ENCODE data around the gene SPPL3.

SPPL3 gene

DNA sequence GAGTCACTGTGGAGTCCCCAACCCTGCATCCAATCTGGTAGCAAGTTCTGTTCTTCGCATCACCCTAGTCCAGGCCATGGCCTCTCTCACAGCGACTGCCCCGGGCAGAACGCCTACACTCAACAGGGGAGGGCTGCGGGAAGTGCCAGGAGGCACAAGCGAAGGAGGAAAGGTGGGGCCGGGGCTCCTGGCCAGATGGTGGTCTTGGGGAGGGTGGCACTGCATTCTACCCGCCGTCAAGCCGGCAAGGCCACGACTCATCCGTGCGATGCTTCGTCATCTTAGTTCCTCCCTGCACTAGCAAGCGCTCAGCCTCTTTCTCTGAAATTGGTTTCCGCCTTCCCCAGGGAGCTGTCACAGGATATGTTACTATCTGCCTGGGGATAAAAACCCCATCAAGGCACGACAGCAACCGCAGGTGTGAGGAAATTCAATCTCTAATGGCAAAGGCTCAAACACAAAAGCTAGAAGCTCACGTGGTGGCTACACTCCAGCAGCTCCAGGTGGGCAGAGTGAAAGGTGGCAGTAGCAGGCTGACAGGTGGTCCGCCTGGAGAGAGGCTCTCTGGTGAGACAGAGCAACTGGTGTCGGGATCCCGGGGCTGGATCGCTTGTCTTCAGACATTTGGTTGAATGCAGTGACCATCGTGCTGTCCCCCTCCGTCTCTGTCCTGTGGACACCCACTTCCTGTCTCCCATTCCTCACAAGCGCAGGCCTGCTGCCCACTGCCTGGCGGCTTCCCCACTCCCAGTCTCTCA is 144.4 kb downstream of the SPPL3 start:
- H3K27me3 ChIP-seq (ENCODE audit: control insufficient read depth, insufficient read depth, low read length) = no peaks in the 10 kb centered on the region

DNA sequence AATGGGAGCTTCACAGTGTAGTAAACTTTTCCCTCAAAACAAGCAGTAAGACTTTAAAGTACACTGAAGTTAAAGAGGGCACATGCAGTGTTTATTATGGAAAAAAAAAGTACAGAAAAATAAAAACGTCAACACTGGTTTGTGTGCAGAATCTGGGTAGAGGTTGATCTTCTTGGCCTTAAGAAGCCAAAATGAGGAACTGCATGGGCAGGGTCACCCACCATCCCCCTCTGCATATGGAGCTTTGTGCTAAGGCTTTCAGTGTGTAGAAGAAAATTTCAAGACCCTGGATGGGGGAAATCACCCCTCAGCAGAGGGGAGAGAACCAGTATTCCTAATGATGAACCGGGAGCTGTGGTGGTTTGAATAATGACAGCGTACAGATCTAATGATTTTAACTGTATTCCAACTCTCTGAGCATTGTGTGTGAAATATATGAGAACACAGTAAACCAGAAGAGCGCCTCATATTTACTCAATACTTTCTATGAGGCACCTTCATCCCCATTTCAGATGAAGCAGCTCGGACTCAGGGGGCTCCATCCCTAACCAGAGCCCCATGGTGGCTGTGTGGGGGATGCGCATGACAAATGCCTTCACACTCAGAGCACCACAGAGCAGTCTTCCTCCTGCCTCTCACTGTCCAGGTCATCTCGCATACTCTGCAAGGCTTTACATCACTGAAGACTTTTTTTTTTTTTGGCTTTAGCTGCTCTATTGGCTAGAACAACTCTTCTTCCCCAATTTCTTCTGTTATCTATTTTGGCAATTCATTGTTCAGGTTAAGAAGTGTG is 145.2 kb downstream of the SPPL3 start:
- Histone ChIP-seq H3K36me3 (ENCODE audit: control insufficient read depth, insufficient read depth, low read length) (peaks cover 18% of the 10 kb centered on the region), H3K27me3 (ENCODE audit: control insufficient read depth, insufficient read depth, low read length) (no peaks in the 10 kb centered on the region), H3K27ac (ENCODE audit: low read depth, low read length) (no peak overlapping the region), H3K4me3 (ENCODE audit: low read depth, low read length) (no peak overlapping the region), H3K9me3 (ENCODE audit: control insufficient read depth, insufficient read depth, low read depth, low read length) (no peaks in the 10 kb centered on the region), H3K4me1 (ENCODE audit: control insufficient read depth, insufficient read depth, low read length) (peaks cover 9% of the 10 kb centered on the region; the same call in 1 of the 2 replicates), H3K9ac (ENCODE audit: low read length) (no peak overlapping the region)

More for the DNA sequence above, 144.4 kb downstream of the SPPL3 start:
- Histone ChIP-seq H3K27ac (ENCODE audit: low read depth, low read length) (no peak overlapping the region), H3K4me1 (ENCODE audit: control insufficient read depth, insufficient read depth, low read length) (peaks cover 9% of the 10 kb centered on the region; the same call in 1 of the 2 replicates), H3K9ac (ENCODE audit: low read length) (no peak overlapping the region), H3K36me3 (ENCODE audit: control insufficient read depth, insufficient read depth, low read length) (peaks cover 25% of the 10 kb centered on the region), H3K4me3 (ENCODE audit: low read depth, low read length) (no peak overlapping the region), H3K9me3 (ENCODE audit: control insufficient read depth, insufficient read depth, low read depth, low read length) (no peaks in the 10 kb centered on the region)

DNA sequence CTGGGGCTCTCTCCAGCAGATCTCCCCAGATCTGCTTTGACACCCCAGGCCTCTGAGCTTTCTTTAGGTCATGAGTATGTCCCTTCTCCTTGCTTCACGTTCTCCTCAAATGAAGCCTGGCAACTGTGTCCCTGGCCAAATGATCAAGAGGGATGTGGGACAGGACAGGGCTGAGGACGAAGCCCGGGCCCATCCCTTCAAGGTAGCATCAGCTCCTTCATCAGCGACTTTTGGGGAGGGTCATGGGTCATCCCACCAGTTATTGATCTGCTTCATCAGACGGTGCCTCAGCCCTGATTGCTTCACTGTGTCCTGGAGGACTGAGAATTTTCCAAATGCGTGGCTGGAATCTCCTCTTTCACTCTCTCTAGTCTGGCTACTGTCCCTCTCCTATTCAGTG is 146.2 kb downstream of the SPPL3 start:
- Histone ChIP-seq H3K27ac (ENCODE audit: low read depth, low read length) (no peak overlapping the region), H3K36me3 (ENCODE audit: control insufficient read depth, insufficient read depth, low read length) (peaks cover 9% of the 10 kb centered on the region; the same call in 1 of the 2 replicates), H3K9me3 (ENCODE audit: control insufficient read depth, insufficient read depth, low read depth, low read length) (no peaks in the 10 kb centered on the region), H3K9ac (ENCODE audit: low read length) (no peak overlapping the region), H3K27me3 (ENCODE audit: control insufficient read depth, insufficient read depth, low read length) (no peaks in the 10 kb centered on the region), H3K4me1 (ENCODE audit: control insufficient read depth, insufficient read depth, low read length) (peaks cover 9% of the 10 kb centered on the region; the same call in 1 of the 2 replicates), H3K4me3 (ENCODE audit: low read depth, low read length) (no peak overlapping the region)

DNA sequence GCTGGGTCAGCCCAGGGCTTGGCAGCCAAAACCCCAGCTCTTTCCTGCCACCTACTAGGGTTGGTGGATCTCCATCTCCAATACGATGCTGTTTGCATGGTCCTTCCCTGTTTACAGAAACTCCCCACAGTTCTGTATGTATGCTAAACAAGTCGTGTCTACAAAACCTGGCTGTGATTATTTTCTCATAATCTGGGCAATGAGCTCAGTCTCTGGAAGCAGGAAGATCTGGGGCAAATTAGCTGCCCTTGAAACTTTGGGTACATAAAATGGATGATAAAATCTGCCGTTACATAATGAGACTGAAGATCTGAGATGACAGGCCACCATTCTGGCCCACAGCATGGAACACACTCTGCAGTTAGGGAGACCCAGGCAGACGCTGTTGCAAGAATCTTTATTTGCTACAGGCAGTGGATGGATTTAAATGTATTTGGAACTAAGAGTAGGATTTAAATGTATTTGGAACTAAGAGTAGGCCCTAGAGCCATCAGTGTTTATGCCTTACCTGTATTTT is 146.9 kb downstream of the SPPL3 start:
- Histone ChIP-seq H3K9ac (ENCODE audit: low read length) (no peak overlapping the region), H3K9me3 (ENCODE audit: control insufficient read depth, insufficient read depth, low read depth, low read length) (no peaks in the 10 kb centered on the region), H3K36me3 (ENCODE audit: control insufficient read depth, insufficient read depth, low read length) (peaks cover 6% of the 10 kb centered on the region; the same call in 1 of the 2 replicates), H3K27me3 (ENCODE audit: control insufficient read depth, insufficient read depth, low read length) (no peaks in the 10 kb centered on the region), H3K4me1 (ENCODE audit: control insufficient read depth, insufficient read depth, low read length) (peaks cover 9% of the 10 kb centered on the region; the same call in 1 of the 2 replicates), H3K4me3 (ENCODE audit: low read depth, low read length) (no peak overlapping the region), H3K27ac (ENCODE audit: low read depth, low read length) (no peak overlapping the region)

DNA sequence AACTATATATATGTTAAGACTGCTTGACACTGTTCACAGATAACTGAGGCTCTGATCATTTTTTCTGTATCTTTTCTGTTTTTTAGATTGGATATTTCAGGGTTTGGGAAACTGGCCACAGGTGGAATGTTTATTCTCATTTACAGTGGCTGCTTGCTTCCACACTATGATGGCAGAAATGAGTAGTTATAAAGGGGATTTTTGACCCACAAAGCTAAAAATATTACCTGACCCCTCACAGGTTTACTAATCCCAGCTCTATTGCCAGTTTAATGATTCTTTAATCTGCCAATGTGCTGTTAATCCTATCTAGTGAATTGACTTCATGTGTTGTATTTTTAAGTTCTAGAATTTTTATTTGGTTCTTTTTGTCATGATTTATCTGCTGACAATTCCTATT is 148.9 kb downstream of the SPPL3 start:
- Histone ChIP-seq H3K36me3 (ENCODE audit: control insufficient read depth, insufficient read depth, low read length) (no peaks in the 10 kb centered on the region), H3K9ac (ENCODE audit: low read length) (no peak overlapping the region), H3K27ac (ENCODE audit: low read depth, low read length) (no peak overlapping the region), H3K9me3 (ENCODE audit: control insufficient read depth, insufficient read depth, low read depth, low read length) (no peaks in the 10 kb centered on the region), H3K4me3 (ENCODE audit: low read depth, low read length) (no peak overlapping the region), H3K4me1 (ENCODE audit: control insufficient read depth, insufficient read depth, low read length) (peaks cover 9% of the 10 kb centered on the region; the same call in 1 of the 2 replicates), H3K27me3 (ENCODE audit: control insufficient read depth, insufficient read depth, low read length) (no peaks in the 10 kb centered on the region)

DNA sequence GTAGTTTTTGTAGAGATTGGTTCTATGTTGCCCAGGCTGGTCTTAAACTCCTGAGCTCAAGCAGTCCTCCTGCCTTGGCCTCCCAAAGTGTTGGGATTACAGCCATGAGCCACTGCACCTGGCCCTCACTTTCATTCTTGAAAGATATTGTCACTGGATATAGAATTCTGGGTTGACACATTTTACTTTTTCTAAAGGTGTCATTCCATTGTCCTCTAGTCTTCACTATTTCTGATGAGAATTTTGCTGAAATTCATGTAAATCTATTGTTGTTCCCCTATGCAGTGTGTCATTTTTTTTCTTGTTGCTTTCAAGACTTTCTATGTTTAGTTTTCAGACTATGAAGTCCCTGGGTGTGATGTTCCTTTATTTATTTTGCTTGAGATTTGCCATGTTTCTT is 149.4 kb downstream of the SPPL3 start:
- H3K9me3 ChIP-seq (ENCODE audit: control insufficient read depth, insufficient read depth, low read depth, low read length) = no peaks in the 10 kb centered on the region
- no peaks in the 10 kb centered on the region for H3K27me3 ChIP-seq (ENCODE audit: control insufficient read depth, insufficient read depth, low read length)
- H3K4me1 ChIP-seq (ENCODE audit: control insufficient read depth, insufficient read depth, low read length) = peaks cover 8% of the 10 kb centered on the region; the same call in 1 of the 2 replicates
- H3K36me3 ChIP-seq (ENCODE audit: control insufficient read depth, insufficient read depth, low read length) = no peaks in the 10 kb centered on the region
- no peak overlapping the region for H3K4me3 ChIP-seq (ENCODE audit: low read depth, low read length)
- H3K27ac ChIP-seq (ENCODE audit: low read depth, low read length) = no peak overlapping the region
- H3K9ac ChIP-seq (ENCODE audit: low read length) = no peak overlapping the region

DNA sequence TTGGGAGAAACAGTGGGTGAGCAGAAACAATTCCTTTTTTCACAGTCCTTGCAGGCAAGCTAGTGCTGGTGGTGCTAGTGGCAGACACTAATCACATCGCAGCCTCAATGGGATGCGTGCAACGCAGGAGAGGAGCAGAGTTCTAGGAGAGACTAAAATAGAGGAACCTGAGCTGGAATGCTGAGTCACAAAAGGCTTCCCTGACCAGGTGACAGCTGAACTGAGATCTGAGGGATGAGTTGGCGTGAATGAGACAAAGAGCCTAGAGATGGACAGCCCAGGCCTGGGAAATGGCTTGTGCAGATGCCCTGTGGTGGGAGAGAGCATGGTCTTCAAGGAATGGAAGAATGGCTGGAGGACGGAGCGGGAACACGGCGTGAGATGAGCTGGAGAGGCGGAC is 152.8 kb downstream of the SPPL3 start:
- H3K9ac ChIP-seq (ENCODE audit: low read length) = no peak overlapping the region
- H3K9me3 ChIP-seq (ENCODE audit: control insufficient read depth, insufficient read depth, low read depth, low read length) = no peaks in the 10 kb centered on the region
- no peaks in the 10 kb centered on the region for H3K4me1 ChIP-seq (ENCODE audit: control insufficient read depth, insufficient read depth, low read length)
- H3K27ac ChIP-seq (ENCODE audit: low read depth, low read length) = no peak overlapping the region
- no peaks in the 10 kb centered on the region for H3K36me3 ChIP-seq (ENCODE audit: control insufficient read depth, insufficient read depth, low read length)
- no peak overlapping the region for H3K4me3 ChIP-seq (ENCODE audit: low read depth, low read length)
- H3K27me3 ChIP-seq (ENCODE audit: control insufficient read depth, insufficient read depth, low read length) = no peaks in the 10 kb centered on the region

DNA sequence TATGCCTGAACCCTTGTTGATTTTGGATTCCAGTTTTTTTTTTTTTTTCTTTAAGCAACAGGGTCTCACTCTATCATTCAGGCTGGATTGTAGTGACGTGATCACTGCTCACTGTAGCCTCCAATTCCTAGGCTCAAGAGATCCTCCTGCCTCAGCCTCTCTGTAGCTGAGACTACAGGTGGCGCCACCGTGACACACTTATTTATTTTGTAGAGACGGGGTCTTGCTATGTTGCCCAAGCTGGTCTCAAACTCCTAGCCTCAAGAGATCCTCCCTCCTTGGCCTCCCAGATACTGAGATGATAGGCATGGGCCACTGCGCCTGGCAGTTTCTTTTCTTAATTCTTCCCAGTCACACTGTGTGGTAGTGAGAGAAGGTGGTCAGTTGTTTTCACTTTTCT is 153.4 kb downstream of the SPPL3 start:
- no peak overlapping the region for H3K4me3 ChIP-seq (ENCODE audit: low read depth, low read length)
- no peaks in the 10 kb centered on the region for H3K9me3 ChIP-seq (ENCODE audit: control insufficient read depth, insufficient read depth, low read depth, low read length)
- no peak overlapping the region for H3K9ac ChIP-seq (ENCODE audit: low read length)
- no peaks in the 10 kb centered on the region for H3K36me3 ChIP-seq (ENCODE audit: control insufficient read depth, insufficient read depth, low read length)
- H3K27ac ChIP-seq (ENCODE audit: low read depth, low read length) = no peak overlapping the region
- H3K27me3 ChIP-seq (ENCODE audit: control insufficient read depth, insufficient read depth, low read length) = no peaks in the 10 kb centered on the region
- H3K4me1 ChIP-seq (ENCODE audit: control insufficient read depth, insufficient read depth, low read length) = no peaks in the 10 kb centered on the region

DNA sequence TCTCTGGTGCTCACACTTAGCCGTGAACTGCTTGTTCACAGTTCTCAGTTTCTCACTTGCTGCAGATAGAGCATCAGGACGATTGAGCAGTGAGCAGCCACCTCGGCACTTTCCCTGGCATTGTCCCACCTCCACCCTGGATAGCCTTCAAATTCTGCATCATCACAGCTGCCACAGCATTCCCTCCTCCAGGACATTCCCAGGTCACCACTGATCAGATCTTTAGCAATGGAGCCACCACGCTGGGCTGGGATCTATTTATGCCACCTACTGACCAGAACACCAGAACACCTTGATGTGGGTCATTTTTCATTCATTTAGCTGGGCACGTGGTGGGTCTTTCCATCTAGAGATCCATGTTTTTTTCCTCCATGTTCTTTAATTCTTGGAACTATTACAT is 154.9 kb downstream of the SPPL3 start:
- H3K4me3 ChIP-seq (ENCODE audit: low read depth, low read length) = no peak overlapping the region
- H3K27me3 ChIP-seq (ENCODE audit: control insufficient read depth, insufficient read depth, low read length) = no peaks in the 10 kb centered on the region
- no peaks in the 10 kb centered on the region for H3K9me3 ChIP-seq (ENCODE audit: control insufficient read depth, insufficient read depth, low read depth, low read length)
- no peaks in the 10 kb centered on the region for H3K4me1 ChIP-seq (ENCODE audit: control insufficient read depth, insufficient read depth, low read length)
- no peak overlapping the region for H3K27ac ChIP-seq (ENCODE audit: low read depth, low read length)
- H3K9ac ChIP-seq (ENCODE audit: low read length) = no peak overlapping the region
- no peaks in the 10 kb centered on the region for H3K36me3 ChIP-seq (ENCODE audit: control insufficient read depth, insufficient read depth, low read length)

DNA sequence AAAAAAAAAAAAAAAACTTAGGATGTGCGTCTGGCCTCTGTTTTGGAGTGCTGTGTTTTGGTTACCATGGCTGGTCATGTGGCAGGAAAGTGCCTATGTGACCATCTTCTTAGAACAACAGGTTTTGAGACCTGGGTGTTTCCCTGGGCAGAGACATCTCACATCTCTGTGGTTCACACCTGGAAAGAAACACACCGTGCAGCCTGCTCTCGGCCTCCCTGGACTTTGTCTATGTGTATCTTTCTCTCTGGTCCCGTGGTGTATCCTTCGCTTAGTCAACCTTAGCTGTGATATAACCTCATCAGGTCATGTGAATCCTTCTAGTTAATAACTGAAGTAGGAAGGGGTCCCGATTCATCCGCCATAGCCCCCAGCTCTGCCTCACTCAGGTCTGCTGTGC is 155.9 kb downstream of the SPPL3 start:
- no peak overlapping the region for H3K9ac ChIP-seq (ENCODE audit: low read length)
- H3K9me3 ChIP-seq (ENCODE audit: control insufficient read depth, insufficient read depth, low read depth, low read length) = no peaks in the 10 kb centered on the region

DNA sequence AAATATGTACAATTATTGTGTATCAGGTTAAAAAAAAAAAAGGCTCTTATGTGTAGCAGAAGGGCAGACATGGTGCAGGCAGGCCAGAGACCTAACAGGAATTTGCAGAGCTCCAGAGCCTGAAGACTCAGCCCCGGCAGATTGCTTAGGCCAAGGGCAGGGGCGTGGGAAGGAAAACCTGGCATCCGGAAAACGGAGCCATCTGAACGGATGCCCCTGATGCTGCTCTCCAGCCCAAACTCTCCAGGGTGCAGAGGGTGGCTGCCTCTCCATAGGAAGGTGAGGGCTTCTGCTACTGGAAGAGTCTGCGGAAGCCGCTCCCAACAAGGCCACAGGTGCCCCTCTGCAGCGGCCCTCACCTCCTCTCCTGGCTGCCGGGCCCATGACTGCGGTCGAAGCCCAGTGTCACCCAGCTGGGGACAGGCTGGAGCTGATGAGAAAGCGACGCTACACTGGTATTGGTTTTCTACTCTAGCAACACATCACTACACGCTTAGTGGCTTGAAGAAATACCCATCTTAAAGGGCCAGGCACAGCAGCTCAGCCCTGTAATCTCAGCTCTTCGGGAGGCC is 159.2 kb downstream of the SPPL3 start:
- H3K4me3 ChIP-seq (ENCODE audit: low read depth, low read length) = no peak overlapping the region
- H3K27ac ChIP-seq (ENCODE audit: low read depth, low read length) = no peak overlapping the region
- H3K4me1 ChIP-seq (ENCODE audit: control insufficient read depth, insufficient read depth, low read length) = no peaks in the 10 kb centered on the region
- H3K9ac ChIP-seq (ENCODE audit: low read length) = no peak overlapping the region
- no peaks in the 10 kb centered on the region for H3K36me3 ChIP-seq (ENCODE audit: control insufficient read depth, insufficient read depth, low read length)
- no peaks in the 10 kb centered on the region for H3K9me3 ChIP-seq (ENCODE audit: control insufficient read depth, insufficient read depth, low read depth, low read length)
- no peaks in the 10 kb centered on the region for H3K27me3 ChIP-seq (ENCODE audit: control insufficient read depth, insufficient read depth, low read length)

More for the DNA sequence above, 155.9 kb downstream of the SPPL3 start:
- Histone ChIP-seq H3K4me1 (ENCODE audit: control insufficient read depth, insufficient read depth, low read length) (no peaks in the 10 kb centered on the region), H3K27ac (ENCODE audit: low read depth, low read length) (no peak overlapping the region), H3K36me3 (ENCODE audit: control insufficient read depth, insufficient read depth, low read length) (no peaks in the 10 kb centered on the region), H3K4me3 (ENCODE audit: low read depth, low read length) (no peak overlapping the region), H3K27me3 (ENCODE audit: control insufficient read depth, insufficient read depth, low read length) (no peaks in the 10 kb centered on the region)
